WTC11 (cell line): ENCODE results near the gene RTL5.

Experiments used
- AFF4 ChIP-seq: sonication (generic); formaldehyde crosslinking; IDR thresholded peaks from 2 replicates; pipeline ENCODE4 v1.8.1; 2023; ENCODE audit warnings: mild to moderate bottlenecking, missing genetic modification reagents, borderline replicate concordance
- AR ChIP-seq: fragments of 250-450 bp; sonication (Bioruptor Pico); IDR thresholded peaks from 2 replicates; pipeline ENCODE4 v1.9.0; 2021; ENCODE audit warnings: mild to moderate bottlenecking
- ATF6 ChIP-seq: sonication (generic); formaldehyde crosslinking; IDR thresholded peaks from 2 replicates; pipeline ENCODE4 v1.8.1; 2023; ENCODE audit warnings: mild to moderate bottlenecking, missing genetic modification reagents
- CREB1 ChIP-seq: sonication (generic); formaldehyde crosslinking; IDR thresholded peaks from 2 replicates; pipeline ENCODE4 v1.8.0; 2023; ENCODE audit warnings: mild to moderate bottlenecking, missing genetic modification reagents
- CTCF ChIP-seq: fragments of 200-600 bp; IDR thresholded peaks from 2 replicates; pipeline ENCODE4 v1.8.0; 2022; ENCODE audit warnings: antibody characterized with exemption
- E2F5 ChIP-seq: sonication (generic); formaldehyde crosslinking; IDR thresholded peaks from 2 replicates; pipeline ENCODE4 v1.8.1; 2022; ENCODE audit warnings: mild to moderate bottlenecking, moderate library complexity, missing genetic modification reagents
- FOXJ3 ChIP-seq: sonication (generic); formaldehyde crosslinking; IDR thresholded peaks from 2 replicates; pipeline ENCODE4 v1.9.0; 2021; ENCODE audit warnings: missing genetic modification reagents, mild to moderate bottlenecking, borderline replicate concordance
- HMGXB4 ChIP-seq: sonication (generic); formaldehyde crosslinking; IDR thresholded peaks from 2 replicates; pipeline ENCODE4 v1.8.1; 2023; ENCODE audit warnings: mild to moderate bottlenecking, moderate library complexity, missing genetic modification reagents
- MAX ChIP-seq: sonication (generic); formaldehyde crosslinking; IDR thresholded peaks from 2 replicates; pipeline ENCODE4 v1.8.0; 2022; ENCODE audit warnings: mild to moderate bottlenecking, missing genetic modification reagents
- NFYB ChIP-seq: sonication (generic); formaldehyde crosslinking; conservative IDR thresholded peaks from 2 replicates; pipeline ENCODE4 v1.8.0; 2022; ENCODE audit warnings: low read depth, missing genetic modification reagents
- SOX15 ChIP-seq: fragments of 250-450 bp; sonication (Bioruptor Pico); IDR thresholded peaks from 2 replicates; pipeline ENCODE4 v1.9.0; 2021; ENCODE audit warnings: mild to moderate bottlenecking
- USF1 ChIP-seq: sonication (generic); formaldehyde crosslinking; IDR thresholded peaks from 2 replicates; pipeline ENCODE4 v1.8.0; 2022; ENCODE audit warnings: mild to moderate bottlenecking, missing genetic modification reagents
- ZBTB21 ChIP-seq: sonication (generic); formaldehyde crosslinking; IDR thresholded peaks from 2 replicates; pipeline ENCODE4 v1.8.1; 2023; ENCODE audit warnings: mild to moderate bottlenecking, missing genetic modification reagents, borderline replicate concordance
- ZNF121 ChIP-seq: sonication (generic); formaldehyde crosslinking; IDR thresholded peaks from 2 replicates; pipeline ENCODE4 v1.8.0; 2023; ENCODE audit warnings: missing genetic modification reagents

GRCh38 chrX:72102126-72102525 is 29.6 kb downstream of the RTL5 start:
- TF ChIP-seq ZNF121 (CRISPR knock-in tag) (no peak), CTCF (no peak), ZBTB21 (CRISPR knock-in tag) (no peak), CREB1 (CRISPR knock-in tag) (no peak), HMGXB4 (CRISPR knock-in tag) (no peak), NFYB (CRISPR knock-in tag) (no peak), E2F5 (CRISPR knock-in tag) (no peak), USF1 (CRISPR knock-in tag) (no peak), AR (CRISPR knock-in tag) (no peak), SOX15 (CRISPR knock-in tag) (no peak), ATF6 (CRISPR knock-in tag) (no peak), FOXJ3 (CRISPR knock-in tag) (no peak), MAX (no peak), AFF4 (CRISPR knock-in tag) (no peak)
